ENCODE measurements around the gene HEMK1. TPM values are rescaled to one million over a fixed set of nuclear protein-coding genes. Genes with fewer than 3 reads are reported as not detected.

HEMK1 gene
- total and polyA plus RNA-seq, 7 donors, result 5.0 to 17.7 (median 9.6) TPM

DNA sequence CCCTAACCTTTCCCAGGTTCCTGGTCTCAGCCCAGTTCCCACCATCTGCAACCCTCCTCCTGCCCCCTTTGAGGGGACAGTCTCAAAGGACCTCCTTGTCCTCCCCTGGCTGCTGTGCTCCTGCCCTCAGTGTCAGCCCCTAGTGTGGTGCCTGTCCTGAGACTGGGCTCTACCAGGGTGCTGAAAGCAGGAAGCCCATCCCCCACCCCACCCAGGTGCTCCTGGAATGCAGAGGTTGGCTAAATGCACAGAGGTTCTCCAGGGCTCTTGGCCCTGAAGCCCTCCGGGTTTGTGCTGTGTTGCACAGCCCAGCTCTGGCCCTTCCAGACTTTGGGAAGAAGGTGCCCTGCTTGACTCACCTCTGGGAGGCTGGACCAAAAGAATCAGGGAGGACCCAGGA lies 23.5 kb upstream of the HEMK1 start:
- TF ChIP-seq EP300 (IDR thresholded peaks at IDR 0.05), result no peak
- TF ChIP-seq POLR2AphosphoS5 (IDR thresholded peaks at IDR 0.05), result no peak
- TF ChIP-seq, protein P1, sequence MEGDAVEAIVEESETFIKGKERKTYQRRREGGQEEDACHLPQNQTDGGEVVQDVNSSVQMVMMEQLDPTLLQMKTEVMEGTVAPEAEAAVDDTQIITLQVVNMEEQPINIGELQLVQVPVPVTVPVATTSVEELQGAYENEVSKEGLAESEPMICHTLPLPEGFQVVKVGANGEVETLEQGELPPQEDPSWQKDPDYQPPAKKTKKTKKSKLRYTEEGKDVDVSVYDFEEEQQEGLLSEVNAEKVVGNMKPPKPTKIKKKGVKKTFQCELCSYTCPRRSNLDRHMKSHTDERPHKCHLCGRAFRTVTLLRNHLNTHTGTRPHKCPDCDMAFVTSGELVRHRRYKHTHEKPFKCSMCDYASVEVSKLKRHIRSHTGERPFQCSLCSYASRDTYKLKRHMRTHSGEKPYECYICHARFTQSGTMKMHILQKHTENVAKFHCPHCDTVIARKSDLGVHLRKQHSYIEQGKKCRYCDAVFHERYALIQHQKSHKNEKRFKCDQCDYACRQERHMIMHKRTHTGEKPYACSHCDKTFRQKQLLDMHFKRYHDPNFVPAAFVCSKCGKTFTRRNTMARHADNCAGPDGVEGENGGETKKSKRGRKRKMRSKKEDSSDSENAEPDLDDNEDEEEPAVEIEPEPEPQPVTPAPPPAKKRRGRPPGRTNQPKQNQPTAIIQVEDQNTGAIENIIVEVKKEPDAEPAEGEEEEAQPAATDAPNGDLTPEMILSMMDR (IDR thresholded peaks at IDR 0.05), result no peak
- TF ChIP-seq POLR2A (IDR thresholded peaks at IDR 0.05), result no peak
- WGBS, 2 donors, result 49 to 82% methylated on average over 1 of the region's 1 CpG
- intact Hi-C loops (cut with DNase I), result no loop called here
- no peak for DNase-seq
- no peaks in the 10 kb centered on the region for H3K4me1 ChIP-seq
- H3K27me3 ChIP-seq, result no peaks in the 10 kb centered on the region
- H3K36me3 ChIP-seq, result no peaks in the 10 kb centered on the region
- no peak overlapping the region for H3K4me3 ChIP-seq
- no peak overlapping the region for H3K27ac ChIP-seq
- H3K9me3 ChIP-seq, result no peaks in the 10 kb centered on the region

DNA sequence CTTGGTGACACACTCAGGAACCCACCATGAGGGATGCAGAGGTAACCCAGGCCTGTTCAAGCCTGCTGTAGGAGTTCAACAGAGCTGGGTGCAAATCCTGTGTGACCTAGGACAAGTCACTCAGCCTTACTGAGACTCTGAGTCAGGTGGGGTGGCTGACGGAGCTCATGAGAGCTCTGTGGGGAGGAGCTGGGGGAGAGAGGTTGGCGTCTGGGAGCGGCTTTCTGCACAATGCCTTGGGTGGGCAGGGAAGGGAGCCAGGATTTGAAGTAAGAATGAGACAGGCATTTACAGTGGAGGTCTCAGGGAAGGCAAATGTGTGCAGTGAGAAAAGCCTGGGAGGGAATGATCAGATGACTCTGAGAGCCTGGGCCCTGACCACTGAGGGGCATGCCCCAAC lies 20.1 kb upstream of the HEMK1 start:
- Histone ChIP-seq H3K9me3 (no peaks in the 10 kb centered on the region), H3K4me1 (no peaks in the 10 kb centered on the region), H3K27ac (no peak overlapping the region), H3K36me3 (no peaks in the 10 kb centered on the region), H3K4me3 (no peak overlapping the region), H3K27me3 (peaks cover 0 to 1% (median 0%) of the 10 kb centered on the region in 3 donors)
- DNase-seq, result no peak
- WGBS, 2 donors, result 85 to 93% methylated on average over 3 of the region's 3 CpGs
- intact Hi-C loops (cut with DNase I), result no loop called here
- TF ChIP-seq, protein P1 (IDR thresholded peaks at IDR 0.05), result no peak
- TF ChIP-seq POLR2A (IDR thresholded peaks at IDR 0.05) (no peak), POLR2AphosphoS5 (IDR thresholded peaks at IDR 0.05) (no peak), EP300 (IDR thresholded peaks at IDR 0.05) (no peak)

DNA sequence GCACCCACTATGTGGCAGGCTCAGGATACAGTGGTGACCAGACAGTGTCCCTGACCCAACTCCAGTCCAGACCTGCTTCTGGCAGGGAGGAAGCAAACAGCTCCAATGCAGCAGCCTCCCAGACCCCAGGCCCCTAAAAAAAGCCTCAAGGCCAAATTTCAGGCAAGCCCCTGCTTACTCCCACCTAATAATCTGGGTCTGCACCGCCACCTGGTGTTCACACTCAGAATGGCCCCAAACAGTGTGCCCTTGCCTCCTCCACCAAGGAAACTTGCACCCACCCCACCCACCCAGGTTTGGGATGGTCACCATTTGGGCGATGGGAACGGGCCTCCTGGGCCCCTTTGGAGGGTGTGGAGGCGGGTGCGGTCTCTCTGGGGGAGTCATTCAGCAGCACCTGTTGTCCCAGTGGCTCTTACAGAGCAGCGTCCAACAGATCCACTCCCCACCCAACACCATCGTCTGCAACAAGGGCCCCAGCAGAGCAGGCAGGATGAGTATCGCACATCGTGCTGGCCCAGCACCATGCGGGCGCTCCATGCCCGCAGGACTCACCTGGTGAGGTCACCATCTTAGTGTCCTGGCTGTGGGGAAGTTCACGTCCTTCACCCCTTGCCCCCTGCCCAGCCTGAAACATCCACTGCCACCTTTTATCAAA lies 19.1 kb upstream of the HEMK1 start:
- Histone ChIP-seq H3K36me3 (no peaks in the 10 kb centered on the region), H3K4me3 (no peak overlapping the region), H3K27ac (no peak overlapping the region), H3K27me3 (peaks cover 0 to 8% (median 0%) of the 10 kb centered on the region in 3 donors), H3K9me3 (no peaks in the 10 kb centered on the region), H3K4me1 (no peaks in the 10 kb centered on the region)
- TF ChIP-seq, protein P1 (IDR thresholded peaks at IDR 0.05), result peak in 3 of 4 experiments; percentile 35 to 81 (median 44)
- no peak for TF ChIP-seq POLR2AphosphoS5 (IDR thresholded peaks at IDR 0.05)
- intact Hi-C loops (cut with DNase I), result no loop called here
- WGBS, 2 donors, result 45 to 60% methylated on average over 13 of the region's 13 CpGs
- no peak for DNase-seq

DNA sequence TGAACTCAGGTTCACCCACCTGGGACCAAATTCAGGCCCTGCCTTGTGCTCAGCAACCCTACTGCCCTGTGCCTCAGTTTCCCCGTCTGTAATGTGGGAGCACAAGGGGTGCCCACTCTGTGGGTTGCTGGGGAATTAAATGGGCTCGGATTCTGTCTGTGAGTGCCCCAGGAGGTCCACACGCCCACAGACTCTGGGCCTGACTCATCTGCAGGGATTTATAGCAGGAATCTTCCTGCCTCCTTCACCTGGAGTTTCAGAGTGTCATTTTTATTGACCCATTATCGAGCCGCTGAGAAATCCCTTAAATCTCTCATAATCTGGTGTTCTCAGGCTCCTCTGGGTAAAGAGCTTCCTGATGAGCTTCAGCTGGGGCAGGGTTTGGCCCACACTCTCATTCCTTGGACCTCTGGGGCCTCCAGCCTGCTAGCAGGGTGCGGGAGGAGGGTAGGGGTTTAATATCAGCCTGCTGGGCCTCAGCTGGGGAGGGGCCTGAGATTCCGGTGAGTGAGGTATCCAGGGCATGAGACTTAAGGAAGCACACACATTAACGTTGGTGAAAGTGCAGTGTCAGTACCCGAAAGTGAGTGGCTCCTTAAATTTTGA lies 18.2 kb upstream of the HEMK1 start:
- intact Hi-C loops (cut with DNase I), result no loop called here
- Histone ChIP-seq H3K9me3 (no peaks in the 10 kb centered on the region), H3K27me3 (peaks cover 0 to 8% (median 0%) of the 10 kb centered on the region in 3 donors), H3K27ac (no peak overlapping the region), H3K36me3 (no peaks in the 10 kb centered on the region), H3K4me3 (no peak overlapping the region), H3K4me1 (no peaks in the 10 kb centered on the region)
- no peak for DNase-seq
- no peak for TF ChIP-seq POLR2A (IDR thresholded peaks at IDR 0.05)
- TF ChIP-seq, protein P1 (IDR thresholded peaks at IDR 0.05), result no peak
- TF ChIP-seq EP300 (IDR thresholded peaks at IDR 0.05), result no peak
- no peak for TF ChIP-seq POLR2AphosphoS5 (IDR thresholded peaks at IDR 0.05)
- WGBS, 2 donors, result 55 to 56% methylated on average over 9 of the region's 9 CpGs
